ENCODE data around the gene SMOC2.

- TF ChIP-seq CREB1 (IDR thresholded peaks at IDR 0.05; ENCODE audit: low read depth) (no peak), NFIC (IDR thresholded peaks at IDR 0.05) (no peak), CEBPB (IDR thresholded peaks at IDR 0.05) (no peak), YY1 (IDR thresholded peaks at IDR 0.05; ENCODE audit: low read depth) (no peak), ZBTB7A (IDR thresholded peaks at IDR 0.05; ENCODE audit: low read depth) (no peak)
Measured at GRCh38 chr6:168638468-168639271, 197.7 kb downstream of the SMOC2 start.
